Natural killer cell treated with Interleukin-12 subunit alpha and Interleukin-12 subunit beta and Interleukin-15 and Interleukin-18, amount 100 ng/mL, for 72 hours (primary cell): ENCODE measurements around the gene WHRN. TPM values are rescaled to one million over a fixed set of nuclear protein-coding genes. Genes with fewer than 3 reads are reported as not detected.

Experiments
- ATAC-seq, 2 donors: fragments of 150-1000 bp; cut with Tn5 transposase in 1 of 2; sonication (Bioruptor Pico), chemical (Tn5 transposase) in 1 of 2; 2 replicates each; pipeline ENCODE4 v1.10.0; 2021
- DNase-seq: peaks from one replicate; pipeline ENCODE4 v3.0.0; 2022; ENCODE audit warnings: low spot score
- H3K27ac Mint-ChIP-seq, 2 donors: 1 replicate in 1 of 2; 2 replicates in 1 of 2; pipeline ENCODE4 v1.8.0; 2022; ENCODE audit warnings: mixed read lengths in 2 of 2, mild to moderate bottlenecking in 1 of 2, moderate library complexity in 1 of 2
- H3K27me3 Mint-ChIP-seq, 2 donors: 1 replicate in 1 of 2; 2 replicates in 1 of 2; pipeline ENCODE4 v1.8.0; 2022; ENCODE audit warnings: mixed read lengths in 2 of 2
- H3K36me3 Mint-ChIP-seq: one replicate; pipeline ENCODE4 v1.8.0; 2022; ENCODE audit warnings: mixed read lengths
- H3K4me1 Mint-ChIP-seq, 2 donors: 1 replicate in 1 of 2; 2 replicates in 1 of 2; pipeline ENCODE4 v1.8.0; 2022; ENCODE audit warnings: low read depth in 2 of 2, mixed read lengths in 2 of 2, mild to moderate bottlenecking in 1 of 2
- H3K4me3 Mint-ChIP-seq: one replicate; pipeline ENCODE4 v1.8.0; 2022; ENCODE audit warnings: mixed read lengths
- H3K9me3 Mint-ChIP-seq: 2 replicates; pipeline ENCODE4 v1.8.0; 2022; ENCODE audit warnings: mixed read lengths
- total RNA-seq, 2 donors: library from RNA; stranded (reverse); gene quantifications; one replicate each; pipeline ENCODE4 v1.2.3, GENCODE V29; 2022

Gene WHRN
- total RNA-seq, 2 donors from 2014 or later: 1.1 to 2.4 TPM

DNA sequence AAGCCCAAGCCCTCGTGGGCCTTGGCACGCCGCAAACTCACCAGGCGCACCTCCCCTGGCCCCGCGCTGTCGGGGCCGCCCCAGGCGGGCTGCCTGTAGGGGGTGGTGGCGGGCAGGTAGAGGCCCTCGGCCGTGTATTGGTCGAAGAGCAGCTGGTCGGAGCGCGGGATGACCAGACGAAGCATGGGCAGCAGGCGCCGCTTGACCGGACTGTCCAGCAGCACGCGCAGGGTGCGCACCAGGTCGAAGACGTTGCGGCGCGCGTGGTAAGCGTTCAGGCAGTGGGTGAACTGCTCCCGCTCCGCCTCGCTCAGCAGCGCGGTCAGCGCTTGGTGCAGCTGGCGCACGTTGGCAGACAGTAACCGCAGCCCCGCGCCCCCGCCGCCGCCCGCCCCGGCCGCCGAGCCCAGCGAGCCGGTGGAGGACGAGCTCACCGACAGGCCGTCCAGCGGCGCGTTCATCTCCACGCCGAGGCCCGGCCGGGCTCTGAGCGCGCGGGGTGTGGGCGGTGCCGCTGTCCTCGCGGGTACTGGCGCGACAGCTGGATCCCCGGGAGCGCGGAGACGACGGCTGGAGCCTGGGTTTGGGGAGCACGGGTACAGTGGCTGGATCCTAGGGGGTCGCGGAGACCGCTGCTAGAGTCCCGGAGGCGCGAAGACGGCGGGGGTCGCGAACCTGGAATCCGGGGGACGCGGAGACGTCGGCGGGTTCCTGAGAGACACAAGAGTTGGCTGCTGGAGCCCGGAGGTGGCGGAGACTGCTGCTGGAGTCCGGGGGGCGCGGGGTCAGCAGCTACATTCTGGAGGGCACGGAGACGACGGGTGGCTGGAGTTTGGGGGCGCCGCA lies 709 bp downstream of the WHRN start:
- peaks cover 28 to 33% of the 10 kb centered on the region in 2 donors for H3K27me3 Mint-ChIP-seq
- peak; percentile 51 to 59 for ATAC-seq

DNA sequence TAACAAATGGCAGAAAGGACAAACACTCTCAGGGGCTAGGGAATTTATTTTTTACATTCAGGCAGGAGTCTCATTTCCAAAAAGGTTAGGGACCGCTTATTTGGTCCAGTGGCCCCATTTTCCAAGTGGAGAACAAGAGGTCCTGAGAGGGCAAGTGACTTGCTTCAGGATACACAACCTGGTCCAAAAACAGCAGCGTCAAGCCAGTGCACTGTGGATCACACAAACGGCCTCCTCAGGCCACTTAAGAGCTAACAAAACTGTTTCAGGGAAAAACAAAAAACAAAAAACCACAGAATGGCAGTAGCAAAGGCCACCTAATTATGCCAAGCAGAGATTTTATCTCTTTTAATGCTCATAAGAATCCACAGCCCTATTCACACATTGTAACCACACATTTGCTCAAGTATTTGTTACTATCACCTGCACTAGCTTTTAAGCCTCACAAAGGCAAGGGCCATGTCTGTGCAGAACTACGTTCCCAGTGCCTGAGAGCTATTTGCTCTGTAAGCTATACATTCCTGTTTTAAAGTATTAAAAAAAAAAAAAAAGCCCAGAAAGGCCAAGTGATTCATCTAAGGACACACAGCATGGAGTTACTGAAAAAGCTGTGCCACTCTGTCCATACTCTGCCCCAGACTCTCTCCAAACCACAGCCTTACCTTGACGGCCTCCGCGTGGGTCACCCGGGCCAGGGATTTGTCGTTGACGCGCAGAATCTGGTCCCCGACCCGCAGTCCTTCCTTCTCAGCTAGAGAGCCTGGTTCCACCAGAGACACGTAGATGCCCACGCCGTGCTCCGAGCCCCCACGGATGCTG lies 1.5 kb downstream of the WHRN start:
- peak overlapping the region; percentile 81 for H3K4me3 Mint-ChIP-seq
- H3K36me3 Mint-ChIP-seq: no peaks in the 10 kb centered on the region
- ATAC-seq: no peak
- no peaks in the 10 kb centered on the region for H3K9me3 Mint-ChIP-seq
- H3K27ac Mint-ChIP-seq: no peak overlapping the region
- DNase-seq: no peak
- H3K4me1 Mint-ChIP-seq: peaks cover 6 to 11% of the 10 kb centered on the region in 2 donors
- peaks cover 20 to 24% of the 10 kb centered on the region in 2 donors for H3K27me3 Mint-ChIP-seq

More for the DNA sequence above, 709 bp downstream of the WHRN start:
- no peak for DNase-seq
- Mint-ChIP-seq H3K36me3 (no peaks in the 10 kb centered on the region), H3K9me3 (no peaks in the 10 kb centered on the region), H3K27ac (no peak overlapping the region), H3K4me1 (peaks cover 6 to 11% of the 10 kb centered on the region in 2 donors), H3K4me3 (peak overlapping the region; percentile 81)

DNA sequence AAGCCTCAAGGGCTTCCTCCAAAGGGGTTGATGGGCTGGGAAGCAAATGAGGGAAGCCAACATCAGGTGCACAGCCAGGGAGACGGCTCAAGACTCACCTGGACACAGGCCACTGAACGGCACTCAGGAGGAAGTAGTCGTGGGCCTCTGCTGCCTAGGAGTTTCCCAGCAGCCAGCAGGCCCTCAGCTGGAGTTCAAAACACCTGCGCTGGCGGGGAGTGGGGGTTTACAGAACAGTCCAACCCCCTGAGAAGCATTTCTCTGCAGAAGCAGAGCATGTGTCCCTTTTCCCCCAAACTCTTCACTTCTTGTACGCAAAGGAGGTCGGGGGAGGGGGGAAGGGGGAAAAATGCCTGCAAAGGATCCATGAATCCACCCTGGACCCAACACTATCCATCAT lies 2.3 kb downstream of the WHRN start:
- H3K36me3 Mint-ChIP-seq: no peaks in the 10 kb centered on the region
- peak overlapping the region in 1 of 2 donors; percentile 63 for H3K27ac Mint-ChIP-seq
- no peak overlapping the region for H3K4me3 Mint-ChIP-seq

DNA sequence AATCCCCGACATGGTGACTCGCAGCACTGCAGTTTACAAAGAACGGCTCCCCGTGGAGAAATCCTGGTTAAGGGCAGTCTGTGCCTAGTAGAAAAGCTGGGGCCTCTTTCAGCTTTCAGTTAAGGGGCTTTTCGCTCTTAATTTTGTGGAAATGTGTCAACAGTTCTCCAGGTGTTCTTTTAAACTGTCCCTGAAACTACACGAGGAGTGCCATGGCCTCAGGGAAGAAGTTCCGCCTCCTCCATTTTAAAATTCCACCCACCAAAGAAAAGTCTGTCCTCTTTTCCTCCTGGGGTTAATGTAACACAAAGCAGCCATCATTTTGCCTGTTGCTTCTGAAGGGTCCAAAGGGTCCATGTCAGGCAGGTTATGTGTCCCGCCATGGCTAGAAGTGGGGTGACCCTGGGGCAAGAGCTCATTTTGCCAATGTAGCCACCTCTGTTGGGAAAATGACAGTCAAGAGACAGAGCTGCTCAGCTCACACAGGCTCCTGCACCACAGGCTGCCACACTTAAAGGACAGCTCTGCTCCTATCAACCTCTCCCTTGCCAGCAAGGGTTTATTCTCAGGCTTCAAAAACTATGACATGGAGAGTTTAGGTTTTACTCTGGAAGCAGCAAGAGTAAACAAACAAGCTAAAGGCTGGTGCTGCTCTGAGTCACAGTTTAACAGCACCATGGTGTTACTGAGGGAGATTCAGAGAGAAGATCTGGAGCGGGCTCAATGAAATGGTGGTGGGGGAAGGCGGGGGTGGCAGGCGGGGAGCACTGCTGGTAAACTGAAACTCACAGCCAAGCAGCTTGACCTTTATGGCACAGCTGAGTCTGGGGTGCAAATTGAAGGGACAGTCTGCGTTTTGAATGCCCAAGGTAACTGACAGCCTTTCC lies 3.2 kb downstream of the WHRN start:
- Mint-ChIP-seq H3K4me1 (peaks cover 6 to 11% of the 10 kb centered on the region in 2 donors), H3K9me3 (no peaks in the 10 kb centered on the region), H3K27ac (peak overlapping the region in 1 of 2 donors; percentile 63), H3K27me3 (peaks cover 7 to 8% of the 10 kb centered on the region in 2 donors), H3K36me3 (no peaks in the 10 kb centered on the region), H3K4me3 (no peak overlapping the region)
- ATAC-seq (no peak), DNase-seq (no peak)

More for the DNA sequence above, 2.3 kb downstream of the WHRN start:
- Mint-ChIP-seq H3K27me3 (peaks cover 13 to 17% of the 10 kb centered on the region in 2 donors), H3K4me1 (peaks cover 6 to 11% of the 10 kb centered on the region in 2 donors), H3K9me3 (no peaks in the 10 kb centered on the region)
- DNase-seq: no peak
- ATAC-seq: no peak

DNA sequence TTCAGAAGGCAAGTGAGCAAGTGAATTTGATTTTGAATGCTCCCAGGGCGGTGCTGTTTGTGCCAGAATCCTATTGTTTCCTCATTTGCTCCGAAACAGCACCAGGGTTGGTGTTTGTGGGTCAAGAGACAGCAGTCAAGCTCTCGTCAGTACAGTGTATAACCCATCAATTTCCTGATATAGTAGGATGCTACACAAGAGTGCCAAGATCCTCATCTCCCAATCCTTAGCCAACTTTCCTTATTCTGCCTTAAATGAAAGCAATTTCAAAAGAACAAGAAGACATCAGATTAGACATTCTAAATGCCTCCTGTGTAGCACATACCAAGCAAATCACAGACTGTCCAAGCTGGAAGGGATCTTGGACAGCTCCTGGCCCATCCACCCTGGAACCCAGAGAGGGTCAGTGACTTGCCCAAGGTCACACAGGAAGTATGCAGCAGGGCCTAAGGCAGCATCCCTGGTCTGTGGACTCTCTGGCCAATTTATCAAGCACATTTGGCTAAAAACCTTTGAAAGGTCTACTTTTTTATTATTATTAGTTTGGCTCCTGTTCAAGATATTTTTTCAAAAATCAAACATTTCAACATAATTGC lies 4.5 kb downstream of the WHRN start:
- Mint-ChIP-seq H3K27me3 (peaks cover 0 to 2% of the 10 kb centered on the region in 2 donors), H3K4me3 (no peak overlapping the region), H3K4me1 (peaks cover 2 to 5% of the 10 kb centered on the region in 2 donors), H3K9me3 (no peaks in the 10 kb centered on the region), H3K36me3 (no peaks in the 10 kb centered on the region), H3K27ac (no peak overlapping the region)
- DNase-seq (no peak), ATAC-seq (no peak)

DNA sequence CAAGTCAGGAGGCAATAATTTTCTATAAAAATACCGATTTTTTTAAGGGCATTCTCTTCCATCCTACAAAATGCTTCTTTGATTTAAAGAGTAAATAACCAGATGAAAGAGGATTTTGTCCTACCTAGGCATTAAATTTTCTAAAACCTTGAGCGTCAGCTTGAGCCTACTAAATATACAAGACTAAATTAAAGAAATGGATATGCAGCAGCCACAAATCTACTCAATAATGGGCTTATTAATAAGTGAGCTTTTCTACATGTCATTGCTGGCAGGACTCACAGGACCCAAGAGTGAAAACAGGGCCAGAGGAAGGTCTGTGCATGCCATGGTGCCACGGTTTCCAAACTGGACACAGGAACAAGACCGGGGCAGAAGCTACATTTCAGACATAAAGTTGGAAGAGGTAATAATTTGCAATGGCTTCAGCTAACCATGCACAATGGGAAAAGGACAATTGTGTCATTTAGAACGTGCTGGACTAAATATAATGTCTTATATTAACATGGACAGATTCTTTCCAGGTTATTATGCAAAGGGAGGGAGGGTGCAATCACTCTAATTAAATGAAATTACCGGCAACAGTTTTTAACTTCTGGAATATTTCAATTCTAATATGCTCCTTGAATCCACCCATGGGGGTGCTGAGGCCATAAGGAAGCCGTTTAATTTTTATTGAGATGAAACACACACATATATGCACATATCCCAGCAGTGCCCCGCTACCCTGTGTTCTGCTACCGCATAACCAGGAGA lies 5.2 kb downstream of the WHRN start:
- ATAC-seq (no peak), DNase-seq (no peak)
- Mint-ChIP-seq H3K36me3 (no peaks in the 10 kb centered on the region), H3K27ac (no peak overlapping the region), H3K4me3 (no peak overlapping the region), H3K9me3 (no peaks in the 10 kb centered on the region), H3K4me1 (peaks cover 0 to 3% of the 10 kb centered on the region in 2 donors), H3K27me3 (peaks cover 4 to 6% of the 10 kb centered on the region in 2 donors)

DNA sequence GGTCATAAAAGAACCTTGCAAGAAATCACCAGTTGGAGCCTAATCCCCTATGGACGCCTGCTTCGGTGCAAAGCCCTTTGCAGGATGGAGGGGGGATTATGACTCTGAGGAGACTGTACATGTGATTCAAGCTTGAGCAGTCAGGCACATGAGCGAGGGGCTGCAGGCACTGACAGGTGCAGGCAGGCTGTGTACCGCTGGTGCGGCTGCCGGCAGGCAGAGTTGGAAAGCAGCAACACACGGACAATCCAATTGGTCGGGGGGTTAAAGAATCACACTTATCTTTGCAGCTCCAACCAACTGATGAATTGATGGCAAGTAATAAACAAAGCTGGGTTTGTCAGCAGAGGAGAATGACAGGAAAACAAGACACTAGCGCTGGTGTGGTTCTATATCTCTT lies 5.7 kb downstream of the WHRN start:
- Mint-ChIP-seq H3K4me3 (no peak overlapping the region), H3K36me3 (no peaks in the 10 kb centered on the region), H3K27ac (no peak overlapping the region), H3K9me3 (no peaks in the 10 kb centered on the region), H3K4me1 (peaks cover 0 to 3% of the 10 kb centered on the region in 2 donors), H3K27me3 (peaks cover 10 to 12% of the 10 kb centered on the region in 2 donors)
- no peak for DNase-seq
- no peak for ATAC-seq

DNA sequence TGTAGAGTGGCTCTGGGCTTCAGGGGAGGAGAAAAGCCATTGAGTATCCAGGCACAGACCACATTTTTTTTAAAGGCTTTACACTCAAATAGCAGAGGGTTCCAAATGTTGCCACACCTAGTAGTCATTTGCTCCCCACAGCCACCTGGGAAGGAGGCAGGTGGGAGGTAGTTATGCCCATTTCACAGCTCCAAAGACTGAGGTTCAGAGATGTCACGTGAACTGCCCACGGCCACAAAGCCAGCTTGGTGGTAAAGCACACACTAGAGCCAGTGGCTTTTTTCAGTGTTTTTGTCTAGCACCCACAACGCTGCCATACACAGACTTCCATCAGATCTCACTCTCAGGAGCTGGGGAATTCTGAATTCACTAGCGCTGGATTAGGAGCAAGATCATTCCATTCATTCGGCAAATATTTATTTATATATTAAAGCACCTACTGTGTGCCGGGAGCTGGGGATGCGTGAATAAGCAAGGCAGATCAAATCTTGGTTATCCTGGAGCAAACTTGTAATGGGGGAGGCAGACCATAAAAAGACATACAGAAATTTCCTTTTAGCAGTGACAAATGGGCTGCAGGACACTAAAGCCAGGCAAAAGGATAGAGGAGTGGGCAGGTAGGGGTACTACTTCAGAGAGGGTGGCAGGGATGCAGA lies 7.4 kb downstream of the WHRN start:
- Mint-ChIP-seq H3K27ac (no peak overlapping the region), H3K9me3 (no peaks in the 10 kb centered on the region), H3K4me3 (no peak overlapping the region), H3K36me3 (no peaks in the 10 kb centered on the region), H3K27me3 (peaks cover 12 to 25% of the 10 kb centered on the region in 2 donors), H3K4me1 (no peaks in the 10 kb centered on the region)
- ATAC-seq (no peak), DNase-seq (no peak)

DNA sequence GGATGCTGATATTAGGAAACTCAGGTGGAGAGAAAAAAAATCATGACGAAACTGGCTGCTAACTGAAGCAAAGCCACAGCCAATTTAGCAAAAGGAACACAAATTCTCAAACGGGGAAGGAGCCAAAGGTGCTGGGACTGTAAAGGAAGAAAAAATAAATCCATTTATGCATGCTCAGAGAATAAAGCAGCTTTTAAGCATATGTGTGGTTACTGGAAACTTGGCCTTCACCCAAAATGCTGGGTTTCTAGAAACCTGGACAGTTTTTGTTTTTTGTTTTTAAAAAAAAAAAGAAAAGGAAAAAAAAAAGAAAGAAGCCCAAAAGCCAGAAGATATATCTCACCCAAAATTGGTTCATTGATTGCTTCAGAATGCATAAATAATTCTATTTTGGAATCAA lies 8.0 kb downstream of the WHRN start:
- H3K27me3 Mint-ChIP-seq: peaks cover 12 to 25% of the 10 kb centered on the region in 2 donors
- H3K36me3 Mint-ChIP-seq: no peaks in the 10 kb centered on the region
- H3K4me3 Mint-ChIP-seq: no peak overlapping the region
- H3K9me3 Mint-ChIP-seq: no peaks in the 10 kb centered on the region
- H3K4me1 Mint-ChIP-seq: no peaks in the 10 kb centered on the region
- no peak overlapping the region for H3K27ac Mint-ChIP-seq
- ATAC-seq (no peak), DNase-seq (no peak)

DNA sequence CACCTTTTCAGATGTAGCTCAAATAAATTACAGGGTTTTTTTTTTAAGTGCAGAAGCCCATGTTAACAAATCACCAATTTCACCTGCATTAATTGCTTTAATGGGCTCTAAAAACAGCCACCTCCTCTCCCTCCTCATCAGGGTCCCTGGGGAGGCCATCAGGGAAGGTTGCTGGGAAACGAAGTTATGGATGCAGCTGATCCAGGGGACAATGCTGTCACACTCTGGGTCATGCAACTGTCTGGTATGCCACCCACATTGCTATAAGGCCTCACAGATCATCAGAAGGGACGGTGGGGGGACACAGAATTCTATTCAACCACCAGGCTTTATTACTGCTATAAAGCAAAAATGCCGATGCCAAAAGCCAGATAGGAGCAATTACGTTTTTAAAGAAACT lies 9.3 kb downstream of the WHRN start:
- no peaks in the 10 kb centered on the region for H3K36me3 Mint-ChIP-seq
- no peak overlapping the region for H3K4me3 Mint-ChIP-seq
- H3K27me3 Mint-ChIP-seq: peaks cover 15 to 25% of the 10 kb centered on the region in 2 donors
- DNase-seq (no peak), ATAC-seq (no peak)
- H3K4me1 Mint-ChIP-seq: no peaks in the 10 kb centered on the region
- H3K9me3 Mint-ChIP-seq: no peaks in the 10 kb centered on the region
- no peak overlapping the region for H3K27ac Mint-ChIP-seq

DNA sequence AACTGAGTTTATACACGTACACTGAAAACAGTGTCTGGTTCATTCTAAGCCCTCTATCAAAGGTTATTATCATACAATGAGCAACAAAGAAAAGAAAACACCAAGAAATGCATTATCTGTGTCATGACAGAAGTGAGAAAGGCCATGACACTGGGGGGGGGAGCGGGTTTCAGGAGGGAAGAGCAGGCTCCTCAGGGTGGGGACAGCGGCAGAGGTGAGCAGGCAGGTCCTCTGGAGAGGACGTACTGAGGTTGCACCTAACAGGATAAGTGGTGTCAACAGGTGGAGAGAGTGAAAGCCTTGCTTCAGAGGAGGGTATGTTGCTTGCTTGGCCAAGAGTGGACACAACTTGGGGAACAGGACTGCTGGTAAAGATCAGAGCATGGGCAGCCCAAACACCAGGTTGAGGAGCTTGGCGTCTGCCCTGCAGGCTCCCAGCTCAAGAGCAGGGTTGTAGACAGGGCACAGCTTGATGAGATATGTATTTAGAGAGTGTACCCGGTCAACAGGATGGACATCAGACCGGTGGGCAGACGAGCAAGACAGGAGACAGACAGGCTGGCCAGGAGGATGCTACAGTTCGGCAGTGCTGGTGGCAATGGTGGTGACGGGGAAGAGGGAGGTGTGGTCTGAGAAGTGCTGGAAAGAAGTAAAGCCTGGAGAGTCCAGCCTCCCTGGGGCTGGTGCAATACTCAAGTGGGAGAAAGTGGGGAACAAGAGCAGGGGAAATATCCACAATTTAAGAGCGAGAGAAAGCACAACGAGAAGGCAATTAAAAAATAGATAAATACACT lies 10.3 kb downstream of the WHRN start:
- ATAC-seq (peak in 1 of 2 donors; percentile 33), DNase-seq (no peak)
- Mint-ChIP-seq H3K4me3 (no peak overlapping the region), H3K36me3 (no peaks in the 10 kb centered on the region), H3K4me1 (no peaks in the 10 kb centered on the region), H3K9me3 (no peaks in the 10 kb centered on the region), H3K27ac (no peak overlapping the region), H3K27me3 (peaks cover 13 to 25% of the 10 kb centered on the region in 2 donors)
